ENCODE data around the gene ZNF536.

DNA sequence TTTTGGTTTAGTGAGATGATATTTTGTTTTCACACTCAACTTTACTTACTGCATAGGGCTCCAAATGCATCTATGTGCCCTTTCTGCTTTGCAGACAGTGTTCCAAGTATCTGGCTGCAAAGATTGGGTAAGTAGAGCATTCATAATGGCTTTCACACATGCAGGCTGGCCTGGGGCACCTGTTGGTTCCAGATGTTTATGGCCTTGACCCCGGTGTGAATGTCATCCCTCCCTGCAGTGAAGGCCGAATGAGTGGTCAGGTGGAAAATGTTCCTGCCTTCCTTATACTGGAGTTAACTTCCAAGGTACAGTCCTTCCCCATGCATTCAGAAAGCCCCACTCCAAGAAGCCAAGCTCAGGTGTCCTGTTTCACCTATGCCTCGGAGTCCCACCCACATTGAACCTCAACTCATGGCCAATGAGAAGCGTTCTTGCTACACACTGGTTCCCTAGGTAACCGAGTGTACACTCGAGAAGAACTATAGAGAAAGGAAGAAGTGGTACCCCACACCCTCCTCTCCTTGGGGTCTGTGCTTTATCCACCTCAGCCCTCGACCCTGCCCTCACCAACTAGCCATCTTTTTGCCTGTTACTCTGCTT is 23.0 kb upstream of the ZNF536 start:
- TF ChIP-seq POLR2A (IDR thresholded peaks at IDR 0.05) (no peak), POLR2AphosphoS5 (IDR thresholded peaks at IDR 0.05) (no peak), EP300 (IDR thresholded peaks at IDR 0.05) (no peak)
- TF ChIP-seq, protein P1, sequence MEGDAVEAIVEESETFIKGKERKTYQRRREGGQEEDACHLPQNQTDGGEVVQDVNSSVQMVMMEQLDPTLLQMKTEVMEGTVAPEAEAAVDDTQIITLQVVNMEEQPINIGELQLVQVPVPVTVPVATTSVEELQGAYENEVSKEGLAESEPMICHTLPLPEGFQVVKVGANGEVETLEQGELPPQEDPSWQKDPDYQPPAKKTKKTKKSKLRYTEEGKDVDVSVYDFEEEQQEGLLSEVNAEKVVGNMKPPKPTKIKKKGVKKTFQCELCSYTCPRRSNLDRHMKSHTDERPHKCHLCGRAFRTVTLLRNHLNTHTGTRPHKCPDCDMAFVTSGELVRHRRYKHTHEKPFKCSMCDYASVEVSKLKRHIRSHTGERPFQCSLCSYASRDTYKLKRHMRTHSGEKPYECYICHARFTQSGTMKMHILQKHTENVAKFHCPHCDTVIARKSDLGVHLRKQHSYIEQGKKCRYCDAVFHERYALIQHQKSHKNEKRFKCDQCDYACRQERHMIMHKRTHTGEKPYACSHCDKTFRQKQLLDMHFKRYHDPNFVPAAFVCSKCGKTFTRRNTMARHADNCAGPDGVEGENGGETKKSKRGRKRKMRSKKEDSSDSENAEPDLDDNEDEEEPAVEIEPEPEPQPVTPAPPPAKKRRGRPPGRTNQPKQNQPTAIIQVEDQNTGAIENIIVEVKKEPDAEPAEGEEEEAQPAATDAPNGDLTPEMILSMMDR (IDR thresholded peaks at IDR 0.05): no peak
